NCI-H187 (cell line): ENCODE results near the gene PXDN.
"Not testable (repeated sequence)": the region's sequence is repeated elsewhere in the genome, so short reads cannot be mapped to it uniquely, and the experiment has no call there.

Source experiments
- DNase-seq, 2 experiments: peaks; one replicate each; lab custom pipeline; 2025; lab: John Stamatoyannopoulos, UW

PXDN gene

GRCh38 chr2:1774929-1775328, 30.6 kb upstream of the PXDN start:
- no peak for DNase-seq

DNA sequence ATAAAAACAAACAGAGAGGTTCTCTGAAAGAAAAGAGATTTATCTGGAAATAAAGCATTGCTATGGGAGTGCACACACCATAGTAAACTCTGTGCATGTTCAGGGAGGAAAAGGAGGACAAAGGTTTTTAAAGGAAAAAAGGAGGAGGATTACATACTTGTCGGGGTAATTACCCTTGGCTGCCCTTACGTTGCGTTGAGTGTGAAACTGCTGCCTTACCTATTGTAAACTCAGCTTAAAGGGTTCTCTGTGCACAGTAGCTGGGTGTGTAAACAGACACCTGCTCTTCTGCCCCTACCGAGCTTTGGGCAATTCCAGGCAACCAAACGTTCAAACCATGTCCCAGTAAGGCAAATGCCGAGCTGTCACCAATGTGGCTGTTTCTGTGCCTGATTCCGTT, 29.6 kb upstream of the PXDN start:
- DNase-seq: peak; percentile 65 to 86

DNA sequence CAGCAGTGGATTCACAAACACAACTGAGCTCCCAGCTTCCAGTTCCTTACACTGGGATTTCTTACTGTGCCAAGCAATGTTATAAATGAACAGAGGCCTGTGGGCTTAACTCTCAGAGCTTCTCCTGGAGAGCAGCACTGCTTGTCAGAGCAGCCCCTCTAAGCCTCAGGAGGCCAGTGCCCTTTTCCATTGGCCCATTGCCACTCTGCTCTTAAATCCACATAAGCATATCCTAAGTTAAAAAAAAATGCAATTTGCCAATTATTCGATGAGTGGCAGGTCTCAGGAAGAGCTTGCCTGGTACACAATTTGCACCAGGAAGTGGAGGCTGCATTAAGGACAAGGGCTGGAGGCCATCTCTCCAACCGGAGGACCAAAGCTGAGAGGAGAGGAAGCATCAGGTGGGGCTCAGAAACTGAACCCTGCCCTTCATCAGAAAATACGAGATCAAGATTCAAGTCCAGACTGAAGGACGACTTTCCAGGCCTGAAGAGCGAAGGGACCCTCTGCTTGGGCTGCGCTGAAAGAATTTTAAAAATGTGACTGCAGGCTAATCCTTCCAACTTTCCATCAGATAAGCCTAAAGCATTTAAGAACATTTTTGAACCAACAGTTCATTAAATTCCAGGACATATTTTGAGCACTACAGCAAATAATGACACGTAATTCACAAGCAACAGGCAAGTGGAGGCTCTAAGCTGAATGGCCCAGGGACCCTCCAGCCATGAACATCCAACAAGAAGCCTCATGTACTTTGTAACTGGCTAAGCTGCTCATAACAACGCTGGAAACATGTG, 28.4 kb upstream of the PXDN start:
- DNase-seq: no peak

DNA sequence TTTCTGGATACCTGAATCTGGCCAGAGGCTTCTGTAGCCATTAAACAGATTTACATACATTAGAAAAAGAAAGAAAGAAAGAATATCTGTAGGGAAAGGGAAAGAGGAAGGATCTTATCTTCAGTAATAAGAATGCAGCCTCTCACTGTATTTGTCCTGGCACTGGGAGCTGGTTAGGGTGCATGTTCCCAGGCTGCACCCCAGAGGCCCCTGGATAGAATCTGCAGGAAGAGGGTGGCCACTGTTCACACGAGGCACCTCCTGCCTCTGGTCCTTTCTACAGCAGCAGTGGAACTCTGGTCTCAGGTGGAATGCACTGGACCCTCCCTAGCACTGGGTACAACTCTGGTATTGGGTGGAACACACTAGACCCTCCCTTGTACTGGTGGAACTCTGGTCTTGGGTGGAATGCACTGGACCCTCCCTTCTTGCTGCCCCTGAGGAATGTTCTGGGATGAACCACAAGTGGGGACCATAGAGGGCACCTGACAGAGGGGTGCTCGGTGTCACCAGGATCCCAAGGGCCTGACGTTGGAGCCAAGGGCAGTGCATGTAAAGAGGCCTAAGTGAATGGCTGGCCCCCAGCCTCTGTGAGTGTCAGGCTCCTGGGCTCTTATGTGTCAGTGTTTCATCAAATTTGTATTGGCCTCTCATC, 27.4 kb upstream of the PXDN start:
- no peak for DNase-seq

DNA sequence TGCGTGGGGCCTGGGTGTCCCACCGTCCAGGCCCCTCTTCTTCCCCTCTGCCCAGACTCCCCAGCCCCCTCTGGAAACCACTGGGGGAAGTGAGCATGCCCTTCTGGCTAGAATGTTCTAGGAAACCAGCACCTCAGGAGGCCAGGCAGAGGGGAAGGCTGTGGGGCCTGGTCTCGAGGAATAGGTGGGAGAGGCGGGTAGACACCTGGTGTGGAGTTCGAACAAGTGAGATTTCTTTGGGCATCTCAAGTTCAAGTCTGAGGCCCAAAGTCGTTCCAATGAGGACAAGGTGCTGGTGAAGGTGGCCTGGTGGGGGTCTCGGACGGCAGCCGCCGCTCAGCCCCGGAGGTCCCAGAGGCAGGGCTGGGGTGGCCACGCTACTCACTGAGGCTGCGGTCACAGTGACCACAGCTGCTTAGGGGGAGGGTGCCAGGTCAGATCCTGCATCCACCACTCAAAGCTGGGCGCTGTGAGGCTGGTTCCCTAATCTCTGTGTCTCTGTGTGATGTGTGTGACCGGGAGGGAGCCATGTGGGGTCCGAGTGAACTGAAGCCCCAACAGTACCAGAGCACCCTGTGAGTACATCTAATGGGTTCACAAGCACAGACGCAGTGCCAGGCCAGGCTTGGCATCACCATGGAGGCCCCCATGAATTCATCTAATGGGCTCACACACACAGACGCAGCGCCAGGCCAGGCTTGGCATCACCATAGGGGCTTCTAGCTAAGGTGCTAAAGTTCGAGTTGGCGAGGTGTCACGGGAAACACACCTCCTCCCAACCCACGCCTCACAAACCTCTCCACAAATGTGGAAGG, 26.5 kb upstream of the PXDN start:
- no peak for DNase-seq

DNA sequence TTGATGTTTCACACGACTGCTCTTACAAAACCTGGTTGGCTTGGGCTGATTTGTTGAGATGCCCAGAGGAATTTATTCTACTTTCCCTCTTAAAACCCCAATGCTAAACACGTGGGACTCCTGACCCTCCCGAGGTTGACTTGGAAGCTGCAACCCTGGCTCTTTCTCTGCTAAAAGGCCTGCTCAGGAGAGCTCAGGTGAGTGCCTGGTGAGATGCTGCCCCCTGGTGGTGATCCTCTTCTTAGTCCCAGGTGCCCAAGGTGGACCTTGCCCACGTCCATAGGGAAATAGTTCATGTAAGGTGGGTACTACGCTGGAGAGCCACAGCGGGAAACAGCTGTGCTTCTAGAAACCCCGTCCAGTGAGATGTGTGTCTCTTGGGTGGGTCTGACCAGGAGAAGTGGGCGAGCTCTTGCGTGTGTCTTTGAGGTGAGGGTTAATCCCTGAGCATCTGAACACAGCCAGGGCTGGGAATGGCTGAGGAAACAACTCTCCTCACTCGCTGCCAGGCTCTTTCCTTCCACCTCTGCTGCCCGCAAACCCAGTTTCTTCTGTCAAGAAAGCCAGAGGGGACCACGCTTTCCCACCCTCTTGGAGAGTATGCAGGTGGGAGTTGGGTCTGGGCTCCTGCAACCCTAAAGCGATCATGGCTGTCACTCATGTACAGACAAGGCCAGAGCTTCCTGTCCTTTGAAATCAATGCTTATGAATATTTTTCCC, 25.5 kb upstream of the PXDN start:
- DNase-seq: peak; percentile 85

DNA sequence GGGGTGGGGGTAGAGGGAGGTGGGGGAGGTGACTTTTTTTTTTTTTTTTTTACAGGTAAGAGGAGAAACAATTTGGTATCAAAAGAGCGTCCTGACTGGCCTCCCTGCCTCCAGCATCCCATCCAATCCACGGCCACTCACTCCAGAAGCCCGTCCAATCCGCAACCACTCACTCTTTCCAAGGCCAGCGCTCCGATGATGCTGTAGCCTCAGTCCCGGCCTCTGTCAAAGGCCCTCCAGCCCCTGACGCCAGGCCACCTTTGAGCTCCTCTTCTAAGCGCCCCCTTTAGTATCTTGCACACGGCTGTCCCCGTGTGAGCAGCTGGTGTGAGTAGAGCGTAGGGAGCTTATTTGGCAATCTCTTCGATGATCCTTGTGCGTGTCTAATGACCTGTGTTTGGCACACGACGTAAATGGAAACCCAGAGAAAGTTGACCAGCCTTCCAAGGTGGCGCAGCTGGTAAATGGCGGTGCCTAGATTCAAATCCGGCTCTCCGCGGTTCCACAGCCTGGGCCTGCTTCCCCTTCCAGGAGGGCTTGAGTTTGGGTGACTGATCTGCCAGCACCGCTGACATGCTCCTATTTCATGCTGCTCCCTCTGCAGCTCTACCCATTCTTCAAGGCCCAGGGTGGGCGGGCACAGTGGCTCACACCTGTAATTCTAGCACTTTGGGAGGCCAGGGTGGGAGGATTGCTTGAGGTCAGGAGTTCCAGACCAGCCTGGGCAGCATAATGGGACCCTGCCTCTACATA, 23.8 kb upstream of the PXDN start:
- no peak for DNase-seq

GRCh38 chr2:1766851-1767811, 22.8 kb upstream of the PXDN start:
- DNase-seq: no peak

GRCh38 chr2:1766425-1766824, 22.1 kb upstream of the PXDN start:
- no peak for DNase-seq

DNA sequence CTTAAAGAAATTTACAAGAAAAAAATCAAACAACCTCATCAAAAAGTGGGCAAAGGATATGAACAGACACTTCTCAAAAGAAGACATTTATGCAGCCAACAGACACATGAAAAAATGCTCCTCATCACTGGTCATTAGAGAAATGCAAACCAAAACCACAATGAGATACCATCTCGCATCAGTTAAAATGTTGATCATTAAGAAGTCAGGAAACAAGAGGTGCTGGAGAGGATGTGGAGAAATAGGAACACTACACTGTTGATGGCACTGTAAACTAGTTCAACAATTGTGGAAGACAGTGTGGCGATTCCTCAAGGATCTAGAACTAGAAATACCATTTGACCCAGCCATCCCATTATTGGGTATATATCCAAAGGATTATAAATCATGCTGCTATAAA, 20.9 kb upstream of the PXDN start:
- not testable (repeated sequence) for DNase-seq

- DNase-seq: no peak
These were observed 15.3 kb upstream of the PXDN start for GRCh38 chr2:1759611-1759930.

DNA sequence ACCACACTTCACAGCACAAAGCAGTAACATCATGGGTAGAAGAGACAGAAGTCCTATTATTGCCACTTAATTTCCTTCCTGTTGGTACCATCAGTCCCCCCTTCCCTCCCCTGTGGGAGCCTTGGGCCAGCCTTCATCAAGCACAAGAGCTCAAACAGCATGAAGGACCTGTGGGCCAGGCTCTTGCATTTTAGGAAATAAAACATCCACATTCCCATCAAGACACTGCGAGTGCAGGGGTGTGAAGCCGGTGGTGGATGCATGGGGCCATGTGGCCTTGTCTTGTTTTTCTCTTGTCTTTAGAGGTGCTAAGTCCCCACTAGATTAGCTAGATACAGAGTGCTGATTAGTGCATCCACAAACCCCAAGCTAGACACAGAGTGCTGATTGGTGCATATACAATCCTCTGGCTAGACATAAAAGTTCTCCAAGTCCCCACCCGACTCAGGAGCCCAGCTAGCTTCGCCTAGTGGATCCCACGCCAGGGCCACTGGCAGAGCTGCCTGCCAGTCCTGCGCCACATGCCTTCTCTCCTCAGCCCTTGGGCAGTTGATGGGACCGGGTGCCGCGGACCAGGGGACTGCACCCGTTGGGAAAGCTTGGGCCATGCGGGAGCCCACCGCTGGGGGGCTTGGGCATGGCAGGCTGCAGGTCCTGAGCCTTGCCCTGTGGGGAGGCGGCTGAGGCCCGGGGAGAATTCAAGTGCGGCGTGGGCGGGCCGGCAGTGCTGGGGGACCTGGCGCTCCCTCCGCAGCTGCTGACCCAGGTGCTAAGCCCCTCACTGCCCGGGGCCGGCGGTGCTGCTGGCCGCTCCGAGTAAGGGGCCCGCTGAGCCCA, 14.7 kb upstream of the PXDN start:
- DNase-seq: no peak

- DNase-seq: no peak
These were observed 13.9 kb upstream of the PXDN start for GRCh38 chr2:1758171-1758570.

DNA sequence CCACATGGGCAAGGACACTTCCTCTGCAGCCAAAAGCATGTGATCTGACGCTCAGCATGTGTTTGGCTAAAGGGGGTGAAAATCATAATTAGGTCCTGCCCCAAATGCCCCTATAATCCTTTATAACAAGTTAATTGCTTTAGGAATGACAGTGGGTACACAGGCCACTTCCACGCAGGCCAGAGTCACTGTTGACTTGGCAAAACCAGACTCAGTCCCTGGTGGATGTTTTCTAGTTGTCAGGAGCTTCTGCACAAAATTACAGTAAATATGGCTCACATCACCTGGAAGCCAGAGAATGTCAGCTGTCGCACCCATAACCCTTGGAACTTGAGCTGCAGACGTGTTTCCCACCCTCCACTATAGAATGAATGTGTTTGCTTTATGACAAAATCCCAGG, 13.3 kb upstream of the PXDN start:
- DNase-seq: no peak

GRCh38 chr2:1757146-1757545, 12.8 kb upstream of the PXDN start:
- not testable (repeated sequence) for DNase-seq

- no peak for DNase-seq
These were observed 12.1 kb upstream of the PXDN start for GRCh38 chr2:1756456-1756855.

- no peak for DNase-seq
These were observed 11.3 kb upstream of the PXDN start for GRCh38 chr2:1755436-1756191.

DNA sequence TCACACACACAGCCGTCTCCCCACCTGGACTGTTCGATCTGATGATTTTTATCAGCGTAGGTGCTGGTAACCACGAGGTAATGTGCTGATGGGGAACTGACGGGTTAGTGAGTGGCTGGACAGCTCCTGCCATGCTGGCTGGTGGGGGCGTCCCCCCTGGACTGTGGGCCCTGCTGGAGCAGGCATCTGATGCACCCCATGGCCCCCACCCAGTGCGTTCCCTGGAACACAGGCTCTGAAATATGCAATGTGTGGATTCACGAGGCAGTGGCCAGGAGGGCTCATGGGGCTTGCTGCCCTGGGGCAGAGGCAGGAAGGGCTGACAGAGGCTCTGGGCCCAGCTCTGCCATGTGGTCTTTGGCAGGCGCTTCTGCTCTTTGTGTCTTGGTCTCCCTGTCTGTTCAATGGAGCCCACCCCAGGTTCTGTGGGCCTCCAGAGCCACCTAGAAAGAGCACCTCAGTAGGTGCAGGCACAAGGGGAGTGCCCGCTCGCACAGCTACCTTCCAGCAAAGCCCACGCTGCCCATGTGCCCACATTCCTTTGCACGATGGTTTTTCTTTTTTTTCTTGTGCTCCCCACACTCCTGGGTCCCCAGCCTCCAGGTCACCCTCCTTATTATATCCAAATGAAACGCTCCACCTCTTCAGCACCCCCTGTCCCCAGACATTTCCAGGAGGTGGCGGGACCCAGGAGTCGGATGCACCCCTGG, 10.3 kb upstream of the PXDN start:
- no peak for DNase-seq
